Measurements from ENCODE around the gene SUMF1. TPM values are rescaled to one million over a fixed set of nuclear protein-coding genes. Genes with fewer than 3 reads are reported as not detected.

The SUMF1 gene
- total RNA-seq (29.9 and 37.7 TPM in 2 replicates), polyA plus RNA-seq (21.8 and 23.5 TPM in 2 replicates)

DNA sequence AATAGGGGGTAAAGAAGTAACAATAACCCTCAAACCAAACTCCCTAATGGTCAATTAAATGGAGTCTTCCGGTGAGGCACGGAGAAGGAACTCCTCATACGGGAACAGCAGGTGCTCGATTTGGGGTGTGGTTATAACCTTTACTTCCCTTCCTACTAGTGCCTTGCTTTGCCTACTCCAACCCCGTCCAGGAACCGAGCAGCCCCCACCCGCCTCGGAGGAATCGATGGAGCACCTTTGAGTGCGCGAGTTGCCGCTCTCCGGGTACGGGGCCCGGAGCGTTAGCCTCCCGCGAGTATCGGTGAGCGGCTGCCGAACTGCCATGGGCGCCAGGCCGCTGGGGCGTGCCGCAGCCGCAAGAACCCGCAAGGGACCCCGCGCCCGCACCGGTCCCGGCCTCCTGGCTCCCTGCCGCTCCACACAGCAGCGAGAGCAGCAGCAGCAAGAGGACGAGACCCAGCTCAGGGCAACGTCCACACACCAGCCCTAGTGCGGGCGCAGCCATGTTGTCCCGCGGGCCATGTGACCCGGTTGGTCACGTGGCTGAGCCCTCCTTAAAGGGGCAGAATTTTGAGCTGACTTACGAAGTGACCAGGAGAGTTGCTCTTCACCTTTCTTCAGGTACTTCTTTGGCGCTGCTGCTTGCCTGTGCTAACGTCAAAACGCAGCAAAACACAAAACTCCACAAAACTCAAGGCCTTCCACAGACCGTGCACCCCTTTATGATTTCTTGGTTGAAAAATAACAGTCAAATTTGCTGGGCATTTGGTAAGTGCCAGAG, at the start of gene SUMF1:
Gene SUMF1 (minus strand): TSS at position 529 of the 781 bp plus-strand sequence. CDS start 24 bp downstream, at position 505.
- Histone ChIP-seq H3K27me3 (no peaks in the 10 kb centered on the region), H3K4me3 (peak within 1 kb of the TSS; percentile 75)
- TF ChIP-seq CTCF (IDR thresholded peaks at IDR 0.05; ENCODE audit: low read depth, low read length), result no peak

DNA sequence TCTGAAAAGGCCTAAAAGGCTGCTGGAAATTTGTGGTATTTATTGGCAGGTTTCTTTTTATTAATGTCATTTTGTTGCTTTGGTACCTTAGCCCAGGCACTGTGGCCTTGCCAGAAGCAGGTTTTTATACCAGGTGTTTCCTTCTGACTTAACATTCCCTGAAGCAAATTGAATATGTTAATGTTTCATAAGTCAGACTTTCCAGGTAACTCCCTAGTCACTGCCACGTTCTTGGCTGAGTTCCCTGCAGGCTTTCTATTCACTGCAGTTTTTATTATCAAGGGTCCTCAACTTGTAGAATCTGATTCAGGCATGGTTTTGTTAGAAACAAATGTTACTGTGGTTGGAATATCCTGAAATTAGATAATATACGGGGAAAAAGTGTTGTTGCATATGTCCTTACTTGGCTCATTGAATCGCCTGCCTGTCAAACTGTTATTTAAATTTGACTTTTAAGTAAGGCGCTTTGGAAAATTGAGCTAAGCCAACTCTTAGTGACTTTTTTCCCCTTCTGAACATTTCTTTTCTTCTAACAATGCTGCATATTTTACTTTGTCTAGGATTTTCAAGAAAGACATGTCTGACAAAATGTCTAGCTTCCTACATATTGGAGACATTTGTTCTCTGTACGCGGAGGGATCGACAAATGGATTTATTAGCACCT, 49.0 kb upstream of the SUMF1 start:
- peaks cover 44% of the 10 kb centered on the region for H3K4me1 ChIP-seq (ENCODE audit: low read depth)
- no peak overlapping the region for H3K4me3 ChIP-seq
- DNase-seq (ENCODE audit: low read depth in 1 of 2, low spot score in 1 of 2), result no peak
- H3K36me3 ChIP-seq, result no peaks in the 10 kb centered on the region
- H3K9me3 ChIP-seq (ENCODE audit: low read depth), result no peaks in the 10 kb centered on the region
- H3K27me3 ChIP-seq, result no peaks in the 10 kb centered on the region
- no peak overlapping the region for H3K27ac ChIP-seq
- TF ChIP-seq CTCF (IDR thresholded peaks at IDR 0.05; ENCODE audit: low read depth, low read length), result no peak

More for the DNA sequence above, at the start of gene SUMF1:
- H3K9me3 ChIP-seq (ENCODE audit: low read depth), result no peaks in the 10 kb centered on the region
- peak; percentile 79 to 84 for DNase-seq (ENCODE audit: low read depth in 1 of 2, low spot score in 1 of 2)
- no peaks in the 10 kb centered on the region for H3K4me1 ChIP-seq (ENCODE audit: low read depth)
- no peaks in the 10 kb centered on the region for H3K36me3 ChIP-seq
- H3K27ac ChIP-seq, result peak within 1 kb of the TSS; percentile 94

GRCh38 chr3:4514916-4515315, 47.8 kb upstream of the SUMF1 start:
- Histone ChIP-seq H3K4me1 (ENCODE audit: low read depth) (peaks cover 37% of the 10 kb centered on the region), H3K36me3 (no peaks in the 10 kb centered on the region), H3K4me3 (no peak overlapping the region), H3K9me3 (ENCODE audit: low read depth) (no peaks in the 10 kb centered on the region), H3K27me3 (no peaks in the 10 kb centered on the region), H3K27ac (no peak overlapping the region)
- DNase-seq (ENCODE audit: low read depth in 1 of 2, low spot score in 1 of 2), result no peak
- TF ChIP-seq CTCF (IDR thresholded peaks at IDR 0.05; ENCODE audit: low read depth, low read length), result no peak

- Histone ChIP-seq H3K4me3 (no peak overlapping the region), H3K36me3 (no peaks in the 10 kb centered on the region), H3K4me1 (ENCODE audit: low read depth) (peaks cover 37% of the 10 kb centered on the region), H3K27me3 (no peaks in the 10 kb centered on the region), H3K27ac (no peak overlapping the region), H3K9me3 (ENCODE audit: low read depth) (no peaks in the 10 kb centered on the region)
- DNase-seq (ENCODE audit: low read depth in 1 of 2, low spot score in 1 of 2), result no peak
- TF ChIP-seq CTCF (IDR thresholded peaks at IDR 0.05; ENCODE audit: low read depth, low read length), result no peak
Measured at GRCh38 chr3:4514321-4514720, 47.3 kb upstream of the SUMF1 start.

GRCh38 chr3:4512895-4513616, 46.0 kb upstream of the SUMF1 start:
- Histone ChIP-seq H3K4me3 (no peak overlapping the region), H3K4me1 (ENCODE audit: low read depth) (peaks cover 37% of the 10 kb centered on the region), H3K36me3 (no peaks in the 10 kb centered on the region), H3K9me3 (ENCODE audit: low read depth) (no peaks in the 10 kb centered on the region), H3K27ac (peak overlapping the region; percentile 31), H3K27me3 (no peaks in the 10 kb centered on the region)
- no peak for TF ChIP-seq CTCF (IDR thresholded peaks at IDR 0.05; ENCODE audit: low read depth, low read length)
- peak; percentile 51 to 82 for DNase-seq (ENCODE audit: low read depth in 1 of 2, low spot score in 1 of 2)

All from cardiac muscle cell (in vitro differentiated cells and primary cell).